ENCODE measurements around the gene HES4. TPM values are rescaled to one million over a fixed set of nuclear protein-coding genes. Genes with fewer than 3 reads are reported as not detected.
"Not testable (repeated sequence)": the region's sequence is repeated elsewhere in the genome, so short reads cannot be mapped to it uniquely, and the experiment has no call there.

Gene HES4
- total and polyA plus RNA-seq, 11 donors = 25.7 to 98.1 (median 37.3) TPM

DNA sequence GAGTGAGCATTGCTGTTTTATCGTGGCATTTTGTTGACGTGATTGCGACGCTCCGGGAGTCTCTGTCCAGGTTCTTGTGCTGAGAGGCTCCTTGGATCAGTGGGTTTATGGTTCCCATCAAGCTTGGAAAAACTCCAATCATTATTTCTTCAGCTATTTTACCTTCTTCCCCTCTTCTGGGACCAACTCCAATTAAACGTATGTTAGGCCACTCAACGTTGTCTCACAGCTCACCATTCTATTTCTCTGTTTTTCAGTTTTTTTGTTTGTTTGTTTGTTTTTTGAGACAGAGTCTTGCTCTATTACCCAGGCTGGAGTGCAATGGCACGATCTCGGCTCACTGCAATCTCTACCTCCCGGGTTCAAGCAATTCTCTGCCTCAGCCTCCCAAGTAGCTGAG is 8.0 kb downstream of the HES4 start:
- ATAC-seq = no peak
- TF ChIP-seq, protein P1, sequence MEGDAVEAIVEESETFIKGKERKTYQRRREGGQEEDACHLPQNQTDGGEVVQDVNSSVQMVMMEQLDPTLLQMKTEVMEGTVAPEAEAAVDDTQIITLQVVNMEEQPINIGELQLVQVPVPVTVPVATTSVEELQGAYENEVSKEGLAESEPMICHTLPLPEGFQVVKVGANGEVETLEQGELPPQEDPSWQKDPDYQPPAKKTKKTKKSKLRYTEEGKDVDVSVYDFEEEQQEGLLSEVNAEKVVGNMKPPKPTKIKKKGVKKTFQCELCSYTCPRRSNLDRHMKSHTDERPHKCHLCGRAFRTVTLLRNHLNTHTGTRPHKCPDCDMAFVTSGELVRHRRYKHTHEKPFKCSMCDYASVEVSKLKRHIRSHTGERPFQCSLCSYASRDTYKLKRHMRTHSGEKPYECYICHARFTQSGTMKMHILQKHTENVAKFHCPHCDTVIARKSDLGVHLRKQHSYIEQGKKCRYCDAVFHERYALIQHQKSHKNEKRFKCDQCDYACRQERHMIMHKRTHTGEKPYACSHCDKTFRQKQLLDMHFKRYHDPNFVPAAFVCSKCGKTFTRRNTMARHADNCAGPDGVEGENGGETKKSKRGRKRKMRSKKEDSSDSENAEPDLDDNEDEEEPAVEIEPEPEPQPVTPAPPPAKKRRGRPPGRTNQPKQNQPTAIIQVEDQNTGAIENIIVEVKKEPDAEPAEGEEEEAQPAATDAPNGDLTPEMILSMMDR (IDR thresholded peaks at IDR 0.05) = no peak
- TF ChIP-seq POLR2A (IDR thresholded peaks at IDR 0.05) = no peak

DNA sequence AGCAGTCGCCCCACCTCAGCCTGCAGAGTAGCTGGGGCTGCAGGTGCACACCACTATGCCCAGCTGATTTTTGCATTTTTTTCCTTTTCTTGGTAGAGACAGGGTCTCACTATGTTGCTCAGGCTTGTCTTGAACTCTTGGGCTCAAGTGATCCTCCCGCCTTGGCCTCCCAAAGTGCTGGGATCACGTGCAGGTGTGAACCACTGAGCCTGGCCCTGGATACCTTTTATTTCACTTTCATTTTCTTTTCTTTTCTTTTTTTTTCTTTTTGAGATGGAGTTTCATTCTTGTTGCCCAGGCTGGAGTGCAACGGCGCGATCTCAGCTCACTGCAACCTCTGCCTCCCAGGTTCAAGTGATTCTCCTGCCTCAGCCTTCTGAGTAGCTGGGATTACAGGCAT is 8.6 kb downstream of the HES4 start:
- DNase-seq; H3K36me3 ChIP-seq; H3K27me3 ChIP-seq; intact Hi-C loops (cut with DNase I); H3K27ac ChIP-seq; H3K4me1 ChIP-seq; H3K4me3 ChIP-seq; ATAC-seq: not testable (repeated sequence)
- WGBS, 4 donors = 91 to 98% (median 96%) methylated on average over 6 of the region's 6 CpGs
- H3K9me3 ChIP-seq = peaks cover 0 to 11% (median 3%) of the 10 kb centered on the region in 12 donors

More for the DNA sequence above, 8.0 kb downstream of the HES4 start:
- no peak overlapping the region for H3K27ac ChIP-seq
- no peaks in the 10 kb centered on the region for H3K4me1 ChIP-seq
- 95 to 97% (median 96%) methylated on average over 10 of the region's 10 CpGs for WGBS, 4 donors
- DNase-seq = no peak
- H3K9me3 ChIP-seq = peaks cover 0 to 11% (median 3%) of the 10 kb centered on the region in 12 donors
- no peaks in the 10 kb centered on the region for H3K36me3 ChIP-seq
- H3K27me3 ChIP-seq = peaks cover 0 to 6% (median 0%) of the 10 kb centered on the region in 9 donors
- H3K4me3 ChIP-seq = no peak overlapping the region
- intact Hi-C loops (cut with DNase I) = no loop called here

DNA sequence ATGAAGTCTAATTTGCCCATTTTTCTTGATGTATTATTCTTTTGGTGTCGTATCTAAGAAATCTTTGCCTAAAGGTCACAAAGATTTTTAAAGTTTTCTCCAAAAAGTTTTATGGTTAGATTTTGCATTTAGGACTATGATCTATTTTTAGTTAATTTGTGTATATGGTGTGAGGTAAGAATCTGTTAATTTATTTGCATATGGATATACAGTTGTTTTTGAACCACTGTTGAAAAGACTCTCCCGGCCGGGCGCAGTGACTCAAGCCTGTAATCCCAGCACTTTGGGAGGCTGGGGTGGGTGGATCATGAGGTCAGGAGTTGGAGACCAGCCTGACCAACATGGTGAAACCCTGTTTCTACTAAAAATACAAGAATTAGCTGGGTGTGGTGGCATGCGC is 11.8 kb downstream of the HES4 start:
- H3K4me3 ChIP-seq, ATAC-seq, H3K36me3 ChIP-seq, H3K27me3 ChIP-seq, DNase-seq, H3K27ac ChIP-seq: not testable (repeated sequence)
- Histone ChIP-seq H3K4me1 (peaks cover 0 to 12% (median 0%) of the 10 kb centered on the region in 12 donors), H3K9me3 (peaks cover 0 to 11% (median 3%) of the 10 kb centered on the region in 12 donors)
- WGBS, 4 donors = 78 to 89% (median 85%) methylated on average over 5 of the region's 5 CpGs
- intact Hi-C loops (cut with DNase I) = loop anchor here in 4 of 10 donors (5.0 to 10.0 kb wide), 2 partner anchors 74 to 307 kb away; no protein-coding TSS in a partner anchor

DNA sequence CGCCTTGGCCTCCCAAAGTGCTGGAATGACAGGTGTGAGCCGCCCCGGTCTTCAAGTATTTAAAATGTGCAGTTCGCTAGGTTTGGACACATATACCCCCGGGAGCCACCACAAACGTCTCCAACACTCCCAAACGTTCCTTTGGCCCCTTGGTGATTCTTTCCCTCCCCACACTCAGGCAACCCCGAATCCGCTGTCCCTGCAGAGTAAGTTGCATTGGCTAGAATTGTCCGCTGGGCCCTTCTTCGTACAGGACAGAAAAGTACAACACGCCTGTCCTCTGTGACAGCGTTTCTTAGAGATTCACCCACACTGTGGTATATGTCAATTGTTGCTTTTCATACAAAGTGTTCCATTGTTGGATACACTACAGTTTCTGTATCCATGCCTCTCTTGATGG is 14.8 kb downstream of the HES4 start:
- DNase-seq = peak in 1 of 5 donors; percentile 10
- Histone ChIP-seq H3K36me3 (no peaks in the 10 kb centered on the region), H3K27ac (no peak overlapping the region), H3K4me1 (peaks cover 0 to 31% (median 2%) of the 10 kb centered on the region in 12 donors), H3K27me3 (peaks cover 0 to 9% (median 0%) of the 10 kb centered on the region in 9 donors), H3K4me3 (no peak overlapping the region), H3K9me3 (no peaks in the 10 kb centered on the region)
- WGBS, 4 donors = 75 to 79% (median 77%) methylated on average over 13 of the region's 13 CpGs
- intact Hi-C loops (cut with DNase I) = loop anchor here in 7 of 10 donors (2.0 to 10.0 kb wide), 3 partner anchors 77 to 310 kb away; no protein-coding TSS in a partner anchor
- TF ChIP-seq, protein P1 (IDR thresholded peaks at IDR 0.05) = no peak
- TF ChIP-seq POLR2A (IDR thresholded peaks at IDR 0.05) = no peak
- no peak for ATAC-seq

DNA sequence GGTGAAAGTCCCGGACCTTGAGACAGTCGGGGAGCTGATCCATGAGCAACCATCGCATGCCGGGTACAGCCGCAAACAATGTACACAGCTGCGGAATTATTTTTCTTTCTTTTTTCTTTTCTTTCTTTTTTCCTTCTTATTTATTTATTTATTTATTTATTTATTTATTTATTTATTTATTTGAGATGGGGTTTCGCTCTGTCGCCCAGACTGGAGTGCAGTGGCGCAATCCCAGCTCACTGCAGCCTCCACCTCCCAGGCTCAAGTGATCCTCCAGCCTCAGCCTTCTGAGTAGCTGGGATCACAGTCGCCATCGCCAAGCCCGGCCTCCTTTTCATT is 15.5 kb downstream of the HES4 start:
- 51 to 61% (median 59%) methylated on average over 12 of the region's 12 CpGs for WGBS, 4 donors
- H3K36me3 ChIP-seq = no peaks in the 10 kb centered on the region
- TF ChIP-seq, protein P1 (IDR thresholded peaks at IDR 0.05) = peak in 6 of 12 donors; percentile 4 to 46 (median 28)
- no peak for TF ChIP-seq POLR2A (IDR thresholded peaks at IDR 0.05)
- H3K4me3 ChIP-seq = peak overlapping the region in 6 of 12 donors; percentile 10 to 45 (median 28)
- intact Hi-C loops (cut with DNase I) = loop anchor here in 7 of 10 donors (1.0 to 10.0 kb wide), 5 partner anchors 78 to 310 kb away; no protein-coding TSS in a partner anchor
- H3K27me3 ChIP-seq = peaks cover 0 to 11% (median 0%) of the 10 kb centered on the region in 9 donors
- H3K27ac ChIP-seq = peak overlapping the region in 1 of 12 donors; percentile 98
- H3K4me1 ChIP-seq = peaks cover 0 to 33% (median 2%) of the 10 kb centered on the region in 12 donors
- DNase-seq (no peak), ATAC-seq (no peak)
- no peaks in the 10 kb centered on the region for H3K9me3 ChIP-seq
